GM23338 (cell line): Measurements from ENCODE around the gene SLC12A3.

Experiments used
- EZH2 ChIP-seq: fragments of 200-600 bp; sonication (generic); IDR thresholded peaks from one replicate; pipeline ENCODE4 v1.8.0; 2017; ENCODE audit warnings: antibody characterized with exemption, mild to moderate bottlenecking, low read depth; ENCODE audit not compliant: unreplicated experiment
- TF ChIP-seq, protein P1 (sequence below), 2 experiments: fragments of 200-600 bp in 1 of 2; sonication (generic) in 1 of 2; conservative IDR thresholded peaks; 2 replicates each; pipeline versions ENCODE4 v1.5.1 to v1.6.1; 2016 to 2017; ENCODE audit warnings: antibody characterized with exemption in 2 of 2, low read depth in 2 of 2, mild to moderate bottlenecking in 2 of 2, moderate library complexity in 1 of 2

DNA sequence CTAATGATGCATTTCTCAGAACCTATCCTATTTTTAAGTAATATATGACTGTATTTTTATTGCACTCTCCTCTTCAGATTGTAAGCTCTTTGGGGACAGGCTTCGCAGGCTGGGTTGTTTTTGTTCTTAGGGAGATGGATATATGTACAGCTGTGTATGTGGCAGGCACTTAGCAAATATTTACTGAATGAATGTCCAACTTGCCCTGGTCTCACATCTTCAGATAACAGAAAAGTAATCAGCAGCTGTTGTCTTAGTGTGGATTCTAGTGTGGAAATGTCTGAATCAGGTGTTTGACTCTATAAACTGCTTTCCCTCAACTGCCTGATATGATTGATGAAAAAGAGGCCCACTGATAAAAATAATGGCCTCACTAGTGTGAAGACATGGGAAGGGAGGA is 47.1 kb upstream of the SLC12A3 start:
- TF ChIP-seq EZH2, result no peak
- TF ChIP-seq, protein P1, sequence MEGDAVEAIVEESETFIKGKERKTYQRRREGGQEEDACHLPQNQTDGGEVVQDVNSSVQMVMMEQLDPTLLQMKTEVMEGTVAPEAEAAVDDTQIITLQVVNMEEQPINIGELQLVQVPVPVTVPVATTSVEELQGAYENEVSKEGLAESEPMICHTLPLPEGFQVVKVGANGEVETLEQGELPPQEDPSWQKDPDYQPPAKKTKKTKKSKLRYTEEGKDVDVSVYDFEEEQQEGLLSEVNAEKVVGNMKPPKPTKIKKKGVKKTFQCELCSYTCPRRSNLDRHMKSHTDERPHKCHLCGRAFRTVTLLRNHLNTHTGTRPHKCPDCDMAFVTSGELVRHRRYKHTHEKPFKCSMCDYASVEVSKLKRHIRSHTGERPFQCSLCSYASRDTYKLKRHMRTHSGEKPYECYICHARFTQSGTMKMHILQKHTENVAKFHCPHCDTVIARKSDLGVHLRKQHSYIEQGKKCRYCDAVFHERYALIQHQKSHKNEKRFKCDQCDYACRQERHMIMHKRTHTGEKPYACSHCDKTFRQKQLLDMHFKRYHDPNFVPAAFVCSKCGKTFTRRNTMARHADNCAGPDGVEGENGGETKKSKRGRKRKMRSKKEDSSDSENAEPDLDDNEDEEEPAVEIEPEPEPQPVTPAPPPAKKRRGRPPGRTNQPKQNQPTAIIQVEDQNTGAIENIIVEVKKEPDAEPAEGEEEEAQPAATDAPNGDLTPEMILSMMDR (conservative IDR thresholded peaks at IDR 0.05; ENCODE audit: low read depth in 2 of 2), result no peak
